ENCODE data around the gene MIGA2. TPM values are rescaled to one million over a fixed set of nuclear protein-coding genes. Genes with fewer than 3 reads are reported as not detected.

Gene MIGA2
- total RNA-seq, 1 donor from 2014 or later, result 22.1 TPM

GRCh38 chr9:129069862-129070641, 33.6 kb downstream of the MIGA2 start:
- ATAC-seq, result peak; percentile 86
- peak; percentile 95 for DNase-seq (ENCODE audit: low spot score)

DNA sequence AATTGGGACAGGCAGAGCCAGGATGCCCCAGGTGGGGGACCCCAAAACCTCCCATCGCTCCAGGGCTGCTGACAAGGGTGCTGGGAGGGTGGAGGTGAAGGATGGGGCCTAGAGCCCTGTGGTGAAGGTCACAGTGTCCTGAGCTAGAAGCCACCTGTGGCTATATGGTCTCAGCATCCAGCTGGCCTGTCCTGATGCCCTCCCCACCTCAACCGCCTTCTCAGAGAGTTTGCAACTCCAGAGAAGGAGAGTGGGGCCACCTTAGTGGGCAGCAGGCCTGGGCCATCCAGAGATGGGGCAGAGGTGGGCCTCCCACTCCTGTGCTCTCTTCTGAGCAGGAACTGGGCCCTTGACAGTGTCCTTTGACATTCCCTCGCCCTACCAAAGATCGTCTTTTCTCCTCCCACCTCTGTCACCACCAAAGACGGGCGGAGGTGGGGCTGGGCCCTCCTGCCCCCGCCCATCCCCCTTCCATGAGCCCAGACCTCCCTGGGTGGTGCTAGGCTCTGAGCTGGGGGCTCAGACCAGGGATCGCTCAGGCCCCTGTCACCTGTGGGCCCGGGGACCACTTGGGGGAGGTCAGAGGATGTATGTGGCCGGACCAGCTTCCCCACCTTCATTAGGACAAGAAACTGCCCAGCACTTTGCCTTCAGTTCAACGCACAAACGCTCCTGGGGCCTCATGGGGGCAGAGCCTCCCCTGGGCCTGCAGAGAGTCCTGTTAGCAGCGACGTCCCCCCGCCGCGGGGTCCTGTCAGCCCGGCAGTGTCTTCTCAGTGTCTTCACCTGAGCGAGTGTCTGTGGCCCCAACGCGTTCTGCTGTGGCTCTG, 34.5 kb downstream of the MIGA2 start:
- DNase-seq (ENCODE audit: low spot score), result no peak

GRCh38 chr9:129071526-129072126, 35.2 kb downstream of the MIGA2 start:
- no peak for ATAC-seq
- no peak for DNase-seq (ENCODE audit: low spot score)

More for the DNA sequence above, 34.5 kb downstream of the MIGA2 start:
- ATAC-seq, result no peak

GRCh38 chr9:129072171-129072570, 35.7 kb downstream of the MIGA2 start:
- DNase-seq (ENCODE audit: low spot score), result no peak
- ATAC-seq, result no peak

DNA sequence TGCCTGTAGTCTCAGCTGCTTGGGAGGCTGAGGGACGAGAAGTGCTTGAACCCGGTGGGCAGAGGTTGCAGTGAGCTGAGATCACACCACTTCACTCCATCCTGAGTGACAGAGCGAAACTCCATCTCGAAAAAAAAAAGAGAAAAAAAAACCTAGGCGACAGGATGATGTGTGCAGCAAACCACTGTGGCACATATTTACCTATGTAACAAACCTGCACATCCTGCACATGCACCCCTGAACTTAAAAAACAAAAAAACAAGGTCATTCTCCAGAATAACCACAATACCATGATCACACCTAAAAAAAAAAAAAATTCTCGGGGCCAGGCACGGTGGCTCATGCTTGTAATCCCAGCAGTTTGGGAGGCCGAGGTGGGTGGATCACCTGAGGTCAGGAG, 37.0 kb downstream of the MIGA2 start:
- DNase-seq (ENCODE audit: low spot score), result no peak

DNA sequence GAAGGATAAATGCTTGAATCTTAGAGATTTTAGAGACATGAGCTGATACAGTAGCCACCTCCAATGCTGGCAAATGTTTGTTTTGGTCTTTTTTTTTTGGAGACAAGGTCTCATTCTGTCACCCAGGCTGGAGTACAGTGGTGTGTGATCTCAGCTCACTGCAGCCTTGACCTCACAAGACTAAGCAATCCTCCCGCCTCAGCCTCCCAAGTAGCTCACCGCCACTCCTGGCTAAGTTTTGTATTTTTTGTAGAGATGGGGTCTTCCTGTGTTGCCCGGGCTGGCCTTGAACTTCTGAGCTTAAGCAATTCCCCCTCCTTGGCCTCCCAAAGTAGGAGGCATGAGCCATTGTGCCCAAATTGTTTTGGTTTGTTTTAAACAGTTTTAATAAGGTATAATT, 37.7 kb downstream of the MIGA2 start:
- DNase-seq (ENCODE audit: low spot score), result no peak
- no peak for ATAC-seq

More for the DNA sequence above, 37.0 kb downstream of the MIGA2 start:
- no peak for ATAC-seq

GRCh38 chr9:129075996-129076639, 39.7 kb downstream of the MIGA2 start:
- DNase-seq (ENCODE audit: low spot score) (peak; percentile 87), ATAC-seq (peak; percentile 60)

GRCh38 chr9:129076640-129077037, 40.2 kb downstream of the MIGA2 start:
- no peak for ATAC-seq
- DNase-seq (ENCODE audit: low spot score), result no peak

- peak; percentile 72 for DNase-seq (ENCODE audit: low spot score)
- ATAC-seq, result no peak
These were observed 40.8 kb downstream of the MIGA2 start for GRCh38 chr9:129077236-129077635.

DNA sequence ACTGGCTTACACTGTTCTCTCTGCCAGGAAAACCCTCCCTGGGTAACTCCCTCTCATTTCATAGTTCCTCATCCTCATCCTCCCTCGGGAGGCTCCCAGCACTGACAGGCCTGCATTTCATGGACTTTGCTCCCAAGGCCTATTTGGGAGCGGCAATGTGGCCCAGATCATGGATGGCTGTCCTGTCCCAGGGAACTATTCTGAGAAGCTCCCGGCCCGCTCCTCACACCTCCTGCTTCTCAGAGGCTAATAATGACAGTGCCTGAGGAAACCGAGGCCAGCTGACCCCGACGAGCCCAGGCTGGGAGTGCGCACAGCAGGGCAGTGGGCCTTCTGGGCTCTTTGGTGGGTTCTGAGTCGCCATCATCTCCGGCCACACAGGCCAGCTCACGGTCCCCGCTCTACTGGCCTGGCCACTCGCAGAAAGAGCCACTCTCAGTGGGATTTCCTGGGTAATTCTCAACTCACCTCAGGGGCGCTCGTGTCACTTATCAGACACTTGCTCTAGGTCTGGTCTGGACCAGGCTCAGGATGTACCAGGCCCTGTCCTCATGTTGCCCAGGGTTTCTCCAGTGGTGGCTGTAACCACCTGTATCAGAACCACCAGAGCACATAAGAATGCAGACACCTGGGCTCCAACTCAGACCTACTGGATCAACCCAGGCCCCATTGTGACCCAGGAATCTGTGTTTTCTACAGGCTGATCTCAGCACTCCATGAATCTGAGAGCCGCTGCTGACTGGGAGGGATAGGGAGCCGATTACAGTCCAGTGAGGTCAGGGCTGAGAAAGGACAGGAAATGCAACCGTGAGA, 42.5 kb downstream of the MIGA2 start:
- no peak for DNase-seq (ENCODE audit: low spot score)
- ATAC-seq, result peak; percentile 6

- no peak for DNase-seq (ENCODE audit: low spot score)
- no peak for ATAC-seq
These were observed 43.4 kb downstream of the MIGA2 start for GRCh38 chr9:129079829-129080228.

DNA sequence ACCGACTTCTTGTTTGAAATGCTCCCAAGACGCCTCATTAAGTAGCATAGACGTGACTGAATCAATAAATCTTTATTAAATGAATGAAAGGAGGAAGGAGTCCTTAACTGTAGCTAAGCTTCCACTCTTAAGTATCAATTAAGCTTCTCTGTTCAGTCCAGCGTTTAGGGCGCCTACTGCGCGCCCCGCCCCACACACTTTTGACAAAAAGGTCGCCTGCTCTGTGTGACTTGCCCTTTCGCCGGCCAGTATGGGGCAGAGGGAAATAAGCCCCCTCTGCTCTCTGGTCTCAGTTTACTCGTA, 43.8 kb downstream of the MIGA2 start:
- DNase-seq (ENCODE audit: low spot score), result no peak
- ATAC-seq, result no peak

DNA sequence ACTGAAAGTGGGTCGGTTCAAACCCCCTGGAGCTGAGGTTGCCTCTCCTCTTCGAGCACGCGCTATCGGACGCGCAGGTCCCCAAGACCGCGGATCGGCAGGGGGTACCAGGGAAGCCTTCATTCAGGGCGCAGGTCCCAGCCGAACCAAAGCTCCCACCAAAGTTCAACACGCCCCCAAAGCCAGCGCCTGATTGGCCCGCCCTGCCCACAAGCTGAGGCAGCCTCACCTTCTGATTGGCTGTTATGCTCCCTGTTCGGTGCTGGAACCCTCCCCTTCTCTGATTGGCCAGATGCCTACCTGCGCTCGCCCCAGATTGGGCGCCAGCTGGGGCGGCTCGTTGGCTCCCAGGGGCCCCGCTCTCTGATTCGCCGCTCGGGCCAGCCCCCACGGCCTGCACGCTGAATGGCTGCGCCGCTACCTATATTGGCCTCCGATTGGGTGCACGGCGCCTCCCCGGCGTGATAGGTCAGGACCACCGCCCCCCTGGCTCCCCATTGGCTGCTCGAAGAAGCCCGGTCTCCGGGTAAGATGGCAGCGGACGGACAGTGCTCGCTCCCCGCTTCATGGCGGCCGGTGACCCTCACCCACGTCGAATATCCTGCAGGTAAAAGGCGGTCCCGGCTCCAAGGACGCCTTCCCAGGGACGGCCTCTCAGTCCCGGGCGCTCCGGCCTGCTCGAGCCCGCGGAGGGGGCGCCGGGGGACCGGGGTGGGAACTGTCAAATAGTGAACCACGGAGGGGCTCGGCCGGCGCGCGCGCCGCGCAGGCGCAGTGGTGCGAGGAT, 44.4 kb downstream of the MIGA2 start, which contains the start of gene DOLPP1:
DOLPP1 (plus strand) TSS at position 511 of the 787 bp plus-strand sequence; CDS start at position 532, 21 bp downstream.
- DNase-seq (ENCODE audit: low spot score) (peak; percentile 100), ATAC-seq (peak; percentile 81)

- no peak for DNase-seq (ENCODE audit: low spot score)
- no peak for ATAC-seq
These were observed 45.0 kb downstream of the MIGA2 start for GRCh38 chr9:129081388-129081904.

DNA sequence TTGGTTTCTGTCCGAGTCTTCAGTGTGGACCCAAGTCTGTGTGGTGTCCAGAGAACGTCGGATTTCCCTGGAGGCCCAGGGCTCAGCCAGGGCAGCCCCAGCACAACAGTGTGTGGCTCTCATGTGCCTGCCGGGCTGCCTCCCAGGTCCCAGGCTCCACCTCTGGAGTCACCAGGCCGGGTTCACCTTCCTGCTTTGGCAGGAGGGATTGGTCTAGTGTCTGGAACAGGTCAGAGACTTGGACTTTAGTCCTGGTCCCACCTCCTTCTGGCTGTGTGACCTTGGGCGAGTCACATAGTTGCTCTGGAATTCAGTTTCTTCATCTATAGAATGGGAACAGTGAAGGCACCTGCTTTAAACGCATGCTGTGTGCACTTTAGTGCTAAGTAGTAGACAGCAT, 47.7 kb downstream of the MIGA2 start:
- ATAC-seq, result peak; percentile 56
- peak; percentile 87 for DNase-seq (ENCODE audit: low spot score)

DNA sequence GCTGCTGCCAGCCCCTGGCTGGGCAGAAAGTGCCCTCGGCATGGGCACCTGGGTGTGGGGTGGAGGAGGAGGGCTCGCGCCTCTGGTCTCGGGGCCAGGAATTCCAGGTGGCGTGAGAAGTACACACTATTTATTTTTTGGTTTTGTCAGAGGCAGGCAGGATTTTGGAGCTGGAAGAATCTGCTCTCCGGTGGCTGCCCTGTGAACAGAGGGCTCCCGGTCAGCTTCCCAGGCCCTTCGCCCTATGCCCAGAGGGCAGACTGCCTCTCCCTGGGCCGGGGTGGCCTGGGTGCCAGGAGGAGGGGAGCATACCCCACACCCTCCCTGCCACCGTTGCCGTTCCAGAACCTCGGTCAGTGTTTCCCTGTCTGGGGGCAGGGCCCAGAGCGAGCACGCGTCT, 52.8 kb downstream of the MIGA2 start:
- ATAC-seq, result peak; percentile 91
- DNase-seq (ENCODE audit: low spot score), result peak; percentile 96

DNA sequence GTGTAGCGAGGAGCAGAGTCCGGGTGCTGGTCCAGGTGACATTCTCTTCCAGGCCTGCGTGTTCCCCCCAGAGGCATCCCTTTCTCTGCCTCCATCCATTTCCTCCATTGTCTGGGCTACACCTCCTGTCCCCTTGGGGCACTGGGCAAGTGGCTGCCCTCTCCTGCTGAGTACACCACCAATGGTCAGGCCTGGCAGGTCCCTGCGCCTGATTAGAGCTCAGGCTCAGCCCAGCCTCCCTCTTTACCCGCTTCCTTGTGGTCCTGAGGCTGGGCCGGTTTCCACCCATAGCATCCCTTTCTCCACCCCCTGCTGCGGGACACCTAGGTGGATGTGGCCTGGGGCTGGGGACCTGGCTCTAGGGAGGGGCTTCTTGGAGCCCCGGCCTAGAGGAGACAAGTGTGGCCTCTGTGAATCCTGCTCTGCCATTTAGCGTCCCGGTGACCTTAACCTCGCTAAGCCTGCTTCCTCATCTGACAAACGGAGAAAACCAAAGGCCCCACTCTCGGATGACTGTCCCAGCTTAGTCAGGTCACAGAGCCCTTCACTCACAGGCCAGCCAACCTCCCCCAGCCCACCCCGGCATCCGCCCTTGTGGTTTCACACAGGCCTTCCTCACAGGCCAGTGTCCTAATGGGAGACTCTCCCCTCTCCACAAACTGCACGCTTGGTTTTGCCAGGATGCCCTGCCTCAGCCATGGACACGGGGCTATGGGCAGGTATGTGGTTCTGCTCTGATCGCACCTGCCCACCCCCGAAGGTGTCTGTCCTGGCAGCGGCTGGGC, 57.4 kb downstream of the MIGA2 start:
- ATAC-seq, result no peak
- no peak for DNase-seq (ENCODE audit: low spot score)

GRCh38 chr9:129094387-129095169, 58.2 kb downstream of the MIGA2 start:
- DNase-seq (ENCODE audit: low spot score), result no peak
- ATAC-seq, result peak; percentile 36

Data from left lobe of liver (tissue), 2 donors.